Mucosa of stomach (tissue), 1 donor: ENCODE data around the gene ZNF714.

Experiments used
- H3K27me3 ChIP-seq: one replicate; pipeline ENCODE4 v1.7.0; 2013; ENCODE audit warnings: mild to moderate bottlenecking, low read length; ENCODE audit not compliant: control insufficient read depth, insufficient read depth
- H3K36me3 ChIP-seq: one replicate; pipeline ENCODE4 v1.7.0; 2013; ENCODE audit warnings: low read length; ENCODE audit not compliant: control insufficient read depth, insufficient read depth
- H3K4me1 ChIP-seq: one replicate; pipeline ENCODE4 v1.7.0; 2013; ENCODE audit warnings: mild to moderate bottlenecking, low read length; ENCODE audit not compliant: control insufficient read depth, insufficient read depth
- H3K4me3 ChIP-seq: one replicate; pipeline ENCODE4 v1.7.0; 2013; ENCODE audit warnings: low read length
- H3K9ac ChIP-seq: one replicate; pipeline ENCODE4 v1.7.0; 2013; ENCODE audit warnings: mild to moderate bottlenecking, low read length, moderate library complexity
- H3K9me3 ChIP-seq: one replicate; pipeline ENCODE4 v1.7.0; 2013; ENCODE audit warnings: mild to moderate bottlenecking, low read length, moderate library complexity; ENCODE audit not compliant: control insufficient read depth
- donor health status: Pancreatic carcinoma.

The ZNF714 gene

GRCh38 chr19:21109116-21109515 lies 27.1 kb downstream of the ZNF714 start:
- Histone ChIP-seq H3K4me1 (no peaks in the 10 kb centered on the region), H3K9ac (no peak overlapping the region), H3K27me3 (no peaks in the 10 kb centered on the region), H3K36me3 (no peaks in the 10 kb centered on the region), H3K4me3 (no peak overlapping the region), H3K9me3 (no peaks in the 10 kb centered on the region)

GRCh38 chr19:21110183-21110582 lies 28.2 kb downstream of the ZNF714 start:
- no peaks in the 10 kb centered on the region for H3K4me1 ChIP-seq
- no peak overlapping the region for H3K9ac ChIP-seq
- no peaks in the 10 kb centered on the region for H3K36me3 ChIP-seq
- H3K4me3 ChIP-seq = no peak overlapping the region
- no peaks in the 10 kb centered on the region for H3K27me3 ChIP-seq
- no peaks in the 10 kb centered on the region for H3K9me3 ChIP-seq

DNA sequence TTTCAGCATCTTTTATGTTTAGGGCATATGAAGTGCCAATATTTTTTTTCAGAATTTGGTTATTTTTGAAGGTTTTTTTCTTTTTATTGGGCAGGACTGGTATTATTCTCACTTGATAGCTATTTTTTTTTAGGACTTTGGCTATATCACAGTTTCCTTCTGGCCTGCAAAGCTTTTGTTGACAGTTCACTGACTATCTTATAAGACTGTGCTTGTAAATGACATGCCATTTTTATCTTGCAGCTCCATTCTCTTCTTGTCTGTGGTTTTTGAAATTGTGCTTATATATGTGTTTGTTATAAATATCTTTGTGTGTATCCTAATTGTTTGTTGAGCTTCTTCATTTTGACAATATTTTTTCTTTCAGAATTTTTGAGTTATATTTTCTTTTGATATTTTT lies 33.4 kb downstream of the ZNF714 start:
- no peaks in the 10 kb centered on the region for H3K9me3 ChIP-seq
- H3K4me1 ChIP-seq = no peaks in the 10 kb centered on the region
- no peak overlapping the region for H3K4me3 ChIP-seq
- H3K27me3 ChIP-seq = no peaks in the 10 kb centered on the region
- no peak overlapping the region for H3K9ac ChIP-seq
- no peaks in the 10 kb centered on the region for H3K36me3 ChIP-seq

GRCh38 chr19:21117041-21117907 lies 35.3 kb downstream of the ZNF714 start:
- H3K9me3 ChIP-seq = no peaks in the 10 kb centered on the region
- no peak overlapping the region for H3K4me3 ChIP-seq
- H3K27me3 ChIP-seq = no peaks in the 10 kb centered on the region
- no peaks in the 10 kb centered on the region for H3K36me3 ChIP-seq
- no peaks in the 10 kb centered on the region for H3K4me1 ChIP-seq
- no peak overlapping the region for H3K9ac ChIP-seq

DNA sequence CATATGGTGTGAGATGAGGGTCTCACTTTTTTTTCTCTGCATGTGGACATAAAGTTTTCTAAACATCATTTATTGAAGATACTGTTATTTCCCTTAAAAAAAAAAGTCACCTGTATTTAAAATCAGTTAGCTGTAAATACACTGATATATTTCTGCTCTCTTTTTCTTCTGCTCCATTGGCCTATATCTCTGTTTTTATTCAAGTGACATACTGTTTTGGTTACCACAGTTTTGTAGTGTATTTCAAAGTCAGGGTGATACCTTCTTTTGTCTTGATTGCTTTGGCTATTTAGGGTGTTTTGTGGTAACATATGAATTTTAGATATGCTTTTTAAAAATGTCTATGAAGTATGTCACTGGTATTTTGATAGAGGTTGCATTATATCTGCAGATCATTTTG lies 44.1 kb downstream of the ZNF714 start:
- no peaks in the 10 kb centered on the region for H3K9me3 ChIP-seq
- no peaks in the 10 kb centered on the region for H3K27me3 ChIP-seq
- H3K4me3 ChIP-seq = no peak overlapping the region
- H3K9ac ChIP-seq = no peak overlapping the region
- no peaks in the 10 kb centered on the region for H3K36me3 ChIP-seq
- H3K4me1 ChIP-seq = no peaks in the 10 kb centered on the region

GRCh38 chr19:21127001-21127400 lies 45.0 kb downstream of the ZNF714 start:
- Histone ChIP-seq H3K4me1 (no peaks in the 10 kb centered on the region), H3K36me3 (no peaks in the 10 kb centered on the region), H3K9ac (no peak overlapping the region), H3K9me3 (no peaks in the 10 kb centered on the region), H3K27me3 (no peaks in the 10 kb centered on the region), H3K4me3 (no peak overlapping the region)

DNA sequence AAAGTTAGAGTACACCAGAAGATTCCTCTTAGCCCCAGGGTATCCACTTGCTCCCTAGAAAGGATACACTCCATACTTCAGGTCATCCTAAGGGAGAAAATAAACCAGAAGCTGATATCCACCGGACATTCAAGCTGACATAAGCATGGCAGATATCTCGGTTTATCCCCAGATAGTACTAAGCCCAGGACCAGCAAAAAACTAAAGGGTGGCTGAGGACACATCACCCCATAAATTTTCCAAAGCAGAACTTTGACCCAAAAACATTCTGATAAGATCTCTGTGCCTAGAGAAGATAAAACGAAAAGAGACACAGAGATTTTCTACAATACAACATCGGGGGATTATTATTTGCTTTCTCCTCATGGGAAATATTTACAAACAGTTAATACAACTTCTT lies 45.9 kb downstream of the ZNF714 start:
- Histone ChIP-seq H3K4me3 (no peak overlapping the region), H3K9ac (no peak overlapping the region), H3K36me3 (no peaks in the 10 kb centered on the region), H3K4me1 (no peaks in the 10 kb centered on the region), H3K27me3 (no peaks in the 10 kb centered on the region), H3K9me3 (no peaks in the 10 kb centered on the region)

DNA sequence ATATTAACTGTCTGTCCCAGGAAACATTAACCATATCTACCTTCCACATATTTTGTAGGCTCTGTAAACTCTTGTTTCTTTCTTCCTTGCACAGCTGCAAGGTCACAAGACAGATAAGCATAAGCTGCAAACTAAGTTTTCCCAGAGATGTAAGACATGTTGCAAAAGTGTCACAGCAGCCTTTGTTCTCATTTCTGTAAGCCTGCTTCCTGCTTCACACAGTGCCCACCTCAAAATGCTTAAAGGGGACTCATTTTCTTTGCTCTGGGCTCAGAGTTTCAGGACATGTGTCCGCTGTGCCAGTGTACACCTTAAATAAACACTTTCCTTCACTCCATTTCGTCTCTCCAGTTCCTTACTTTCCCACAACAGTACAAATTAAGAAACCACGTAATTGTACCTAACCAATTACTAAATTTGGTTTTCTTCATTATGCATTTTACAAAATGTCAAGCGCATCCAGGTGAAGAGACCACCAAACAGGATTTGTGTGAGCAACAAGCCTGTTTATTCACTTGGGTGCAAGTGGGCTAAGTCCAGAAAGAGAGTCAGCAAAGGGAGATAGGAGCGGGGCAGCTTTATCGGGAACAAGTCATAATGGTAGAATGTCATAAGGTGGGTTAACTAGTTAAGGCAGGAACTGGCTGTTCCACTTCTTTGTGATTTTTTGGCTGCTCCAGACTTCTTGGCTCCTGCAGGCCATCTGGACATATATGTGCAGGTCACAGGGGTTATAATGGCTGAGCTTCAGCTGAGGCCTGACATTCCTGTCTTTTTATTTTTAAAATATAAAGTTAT lies 47.1 kb downstream of the ZNF714 start:
- no peaks in the 10 kb centered on the region for H3K9me3 ChIP-seq
- H3K36me3 ChIP-seq = no peaks in the 10 kb centered on the region
- no peaks in the 10 kb centered on the region for H3K27me3 ChIP-seq
- no peak overlapping the region for H3K4me3 ChIP-seq
- no peak overlapping the region for H3K9ac ChIP-seq
- H3K4me1 ChIP-seq = no peaks in the 10 kb centered on the region

GRCh38 chr19:21130097-21130775 lies 48.2 kb downstream of the ZNF714 start:
- Histone ChIP-seq H3K36me3 (no peaks in the 10 kb centered on the region), H3K4me1 (no peaks in the 10 kb centered on the region), H3K4me3 (no peak overlapping the region), H3K9me3 (no peaks in the 10 kb centered on the region), H3K27me3 (no peaks in the 10 kb centered on the region), H3K9ac (no peak overlapping the region)

- no peaks in the 10 kb centered on the region for H3K9me3 ChIP-seq
- no peak overlapping the region for H3K4me3 ChIP-seq
- H3K9ac ChIP-seq = no peak overlapping the region
- no peaks in the 10 kb centered on the region for H3K27me3 ChIP-seq
- no peaks in the 10 kb centered on the region for H3K4me1 ChIP-seq
- no peaks in the 10 kb centered on the region for H3K36me3 ChIP-seq
Measured at GRCh38 chr19:21133633-21134032, 51.6 kb downstream of the ZNF714 start.

DNA sequence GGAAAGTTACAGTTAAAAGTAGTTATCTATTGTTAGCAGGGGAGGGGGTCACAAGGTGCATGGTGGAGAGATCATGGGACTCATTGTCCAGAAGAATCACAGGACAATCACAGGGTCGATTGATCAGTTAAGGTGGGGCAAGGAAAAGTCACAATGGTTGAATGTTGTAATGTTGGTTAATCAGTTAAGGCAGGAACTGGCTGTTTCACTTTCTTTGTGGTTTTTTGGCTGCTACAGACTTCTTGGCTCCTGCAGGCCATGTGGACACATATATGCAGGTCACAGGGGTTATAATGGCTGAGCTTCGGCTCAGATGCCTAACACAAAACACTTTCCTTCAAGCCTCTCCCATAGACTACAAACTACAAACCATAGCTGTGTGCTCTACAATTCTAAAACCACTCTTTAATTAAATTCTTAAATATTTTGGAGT lies 52.9 kb downstream of the ZNF714 start:
- Histone ChIP-seq H3K27me3 (no peaks in the 10 kb centered on the region), H3K4me3 (no peak overlapping the region), H3K36me3 (no peaks in the 10 kb centered on the region), H3K4me1 (no peaks in the 10 kb centered on the region), H3K9ac (no peak overlapping the region), H3K9me3 (no peaks in the 10 kb centered on the region)

- no peaks in the 10 kb centered on the region for H3K27me3 ChIP-seq
- H3K4me3 ChIP-seq = no peak overlapping the region
- H3K4me1 ChIP-seq = no peaks in the 10 kb centered on the region
- H3K9me3 ChIP-seq = no peaks in the 10 kb centered on the region
- no peak overlapping the region for H3K9ac ChIP-seq
- no peaks in the 10 kb centered on the region for H3K36me3 ChIP-seq
Measured at GRCh38 chr19:21135433-21135832, 53.4 kb downstream of the ZNF714 start.
